GM18517 (cell line): ENCODE data around the gene GRK7.
"Not testable (repeated sequence)": the region's sequence is repeated elsewhere in the genome, so short reads cannot be mapped to it uniquely, and the experiment has no call there.

Source experiments
- ATAC-seq: cut with Tn5 transposase; IDR thresholded peaks from one replicate; pipeline ENCODE4 v1.9.1; 2021; ENCODE audit warnings: mild to moderate bottlenecking, moderate library complexity; ENCODE audit not compliant: unreplicated experiment

The GRK7 gene

DNA sequence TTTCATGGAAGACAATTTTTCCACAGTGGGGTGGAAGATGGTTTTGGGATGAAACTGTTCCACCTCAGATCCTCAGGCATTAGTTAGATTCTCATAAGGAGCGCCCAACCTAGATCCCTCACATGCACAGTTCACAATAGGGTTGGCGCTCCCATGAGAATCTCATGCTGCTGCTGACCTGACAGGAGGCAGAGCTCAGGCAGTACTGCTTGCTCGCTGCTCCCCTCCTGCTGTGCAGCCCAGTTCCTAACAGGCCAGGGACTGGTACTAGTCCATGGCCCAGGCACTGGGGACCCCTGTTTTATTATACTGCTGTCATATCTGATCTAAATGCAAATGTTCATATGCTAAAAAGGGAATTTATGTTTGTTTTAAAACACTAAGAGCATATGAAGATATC is 9.8 kb upstream of the GRK7 start:
- ATAC-seq, result no peak

- ATAC-seq, result no peak
These were observed 9.2 kb upstream of the GRK7 start for GRCh38 chr3:141754032-141754431.

GRCh38 chr3:141762552-141762951 is 656 bp upstream of the GRK7 start:
- not testable (repeated sequence) for ATAC-seq

DNA sequence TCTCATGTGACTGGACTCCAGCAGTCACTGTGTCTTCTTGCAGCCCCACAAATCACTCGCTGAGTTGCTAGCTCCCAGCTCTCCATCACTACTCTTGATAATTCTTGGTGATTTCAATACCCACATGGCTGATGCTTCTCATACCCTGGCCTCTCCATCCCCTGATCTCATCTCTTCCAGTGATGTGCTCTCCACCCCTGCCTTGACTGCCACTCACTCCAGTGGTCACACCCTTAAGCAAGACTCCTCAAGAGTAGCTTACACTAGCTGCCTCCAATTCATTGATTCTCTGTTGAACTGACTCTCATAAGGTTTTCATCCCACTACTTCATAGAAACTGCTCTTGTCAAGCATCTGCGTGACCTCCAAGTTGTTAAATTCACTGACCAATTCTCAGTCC is 837 bp downstream of the GRK7 start:
- ATAC-seq, result no peak

DNA sequence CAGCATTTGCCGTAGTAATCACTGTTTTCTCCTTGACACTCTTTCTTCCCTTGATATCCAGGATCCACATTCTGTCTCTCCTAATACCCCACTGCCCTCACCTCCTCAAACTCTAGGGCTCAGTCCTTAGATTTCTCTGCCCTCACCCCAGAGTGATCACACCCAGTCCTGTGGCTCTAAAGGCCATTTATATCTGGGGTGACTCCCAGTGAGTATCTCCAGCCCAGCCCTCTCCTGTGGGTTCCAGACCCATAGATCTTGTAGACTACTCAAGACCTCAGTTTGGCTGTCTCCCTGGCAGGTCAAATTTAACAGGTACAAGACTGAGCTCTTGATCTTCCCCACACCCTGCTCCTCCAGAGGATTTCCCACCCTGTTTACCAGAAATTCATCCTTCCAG is 1.3 kb downstream of the GRK7 start:
- no peak for ATAC-seq

DNA sequence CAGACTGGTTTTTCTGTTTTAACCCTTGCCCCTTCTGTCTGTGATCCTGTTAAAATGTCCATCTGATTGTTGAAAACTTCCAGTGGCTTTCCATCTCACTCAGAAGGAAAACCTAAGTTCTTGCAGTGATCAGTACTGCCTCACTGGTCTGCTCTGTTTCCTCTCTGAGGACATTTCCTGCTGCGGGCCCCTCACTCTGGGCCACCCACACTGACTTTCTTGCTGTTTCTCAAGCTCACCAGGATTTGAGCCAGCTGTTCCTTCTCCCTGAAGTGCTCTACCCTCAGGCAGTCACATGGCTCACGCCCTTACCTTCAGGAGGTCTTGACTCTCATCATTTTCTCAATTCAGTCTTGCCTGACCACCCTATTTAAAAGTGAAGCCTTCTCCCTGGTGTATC is 1.8 kb downstream of the GRK7 start:
- ATAC-seq, result no peak

DNA sequence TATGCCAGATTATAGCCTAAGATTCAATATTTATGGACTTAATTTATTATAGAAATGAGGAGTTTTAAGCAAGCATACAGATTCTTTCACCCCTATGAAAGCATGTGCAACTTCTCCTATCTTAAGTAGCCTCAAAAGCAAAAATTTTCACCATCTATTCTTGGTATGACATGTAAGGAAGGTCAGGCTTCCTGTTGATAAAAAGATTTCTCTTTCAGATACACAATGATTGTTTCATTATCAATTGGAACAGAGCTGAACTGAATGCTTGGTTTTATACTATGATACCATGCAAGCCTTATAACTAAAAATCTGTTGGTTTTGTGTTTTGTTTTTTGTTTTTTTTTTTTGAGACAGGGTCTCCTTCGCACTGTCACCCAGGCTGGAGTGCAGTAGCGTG is 3.9 kb downstream of the GRK7 start:
- no peak for ATAC-seq

DNA sequence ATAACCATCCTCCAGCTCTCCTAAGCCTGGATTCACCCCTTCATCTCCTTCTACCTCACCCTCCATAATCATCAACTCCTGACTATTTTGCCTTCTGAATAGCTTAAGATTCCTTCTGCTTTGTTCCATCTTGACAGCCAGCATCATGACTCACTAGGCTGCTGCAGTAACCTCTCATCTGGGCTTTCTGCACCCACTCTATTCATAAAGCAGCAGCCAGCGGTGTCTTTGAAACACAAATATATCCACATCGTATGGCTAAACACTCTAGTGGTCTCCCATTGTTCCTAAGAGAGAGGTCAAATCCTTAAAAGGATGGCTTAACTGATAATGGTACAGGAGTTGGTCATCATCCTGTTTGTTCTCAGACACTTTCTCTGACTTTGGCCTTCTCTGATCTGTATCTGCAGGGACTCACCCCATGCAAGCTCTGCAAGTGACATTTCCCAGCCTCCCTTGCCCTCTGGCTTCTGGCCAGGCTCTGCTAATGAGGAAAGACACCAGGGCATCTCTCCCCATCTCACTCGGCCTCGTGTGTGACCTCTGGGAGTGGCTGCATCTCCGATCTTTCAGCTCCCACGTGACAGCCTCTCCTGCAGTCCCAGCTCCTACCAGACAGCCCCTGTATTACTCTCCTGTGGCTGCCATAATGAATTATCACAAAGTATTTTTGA is 6.2 kb downstream of the GRK7 start:
- no peak for ATAC-seq

- ATAC-seq, result no peak
These were observed 10.5 kb downstream of the GRK7 start for GRCh38 chr3:141773676-141774075.

- ATAC-seq, result no peak
These were observed 13.2 kb downstream of the GRK7 start for GRCh38 chr3:141776376-141776775.

GRCh38 chr3:141776885-141777284 is 13.7 kb downstream of the GRK7 start:
- ATAC-seq, result no peak

DNA sequence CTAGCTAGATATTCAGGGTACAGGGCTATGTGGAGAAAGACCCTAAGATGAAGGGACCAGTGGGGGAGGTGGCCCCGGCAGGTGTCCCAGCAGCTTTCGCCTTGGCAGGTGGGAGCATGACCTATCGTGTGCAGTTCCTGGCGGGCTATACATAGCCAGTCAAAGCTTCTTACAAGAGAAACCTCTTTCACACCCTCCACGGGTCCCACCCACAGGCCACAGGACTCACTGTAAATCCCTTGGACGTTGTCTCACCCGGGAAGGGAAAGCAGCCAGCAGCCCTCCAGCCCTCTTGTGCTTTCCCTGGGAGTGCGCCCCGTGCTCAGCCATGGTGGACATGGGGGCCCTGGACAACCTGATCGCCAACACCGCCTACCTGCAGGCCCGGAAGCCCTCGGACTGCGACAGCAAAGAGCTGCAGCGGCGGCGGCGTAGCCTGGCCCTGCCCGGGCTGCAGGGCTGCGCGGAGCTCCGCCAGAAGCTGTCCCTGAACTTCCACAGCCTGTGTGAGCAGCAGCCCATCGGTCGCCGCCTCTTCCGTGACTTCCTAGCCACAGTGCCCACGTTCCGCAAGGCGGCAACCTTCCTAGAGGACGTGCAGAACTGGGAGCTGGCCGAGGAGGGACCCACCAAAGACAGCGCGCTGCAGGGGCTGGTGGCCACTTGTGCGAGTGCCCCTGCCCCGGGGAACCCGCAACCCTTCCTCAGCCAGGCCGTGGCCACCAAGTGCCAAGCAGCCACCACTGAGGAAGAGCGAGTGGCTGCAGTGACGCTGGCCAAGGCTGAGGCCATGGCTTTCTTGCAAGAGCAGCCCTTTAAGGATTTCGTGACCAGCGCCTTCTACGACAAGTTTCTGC is 15.0 kb downstream of the GRK7 start:
- ATAC-seq, result no peak

GRCh38 chr3:141779667-141780066 is 16.5 kb downstream of the GRK7 start:
- no peak for ATAC-seq

GRCh38 chr3:141782386-141782932 is 19.3 kb downstream of the GRK7 start:
- ATAC-seq, result no peak

DNA sequence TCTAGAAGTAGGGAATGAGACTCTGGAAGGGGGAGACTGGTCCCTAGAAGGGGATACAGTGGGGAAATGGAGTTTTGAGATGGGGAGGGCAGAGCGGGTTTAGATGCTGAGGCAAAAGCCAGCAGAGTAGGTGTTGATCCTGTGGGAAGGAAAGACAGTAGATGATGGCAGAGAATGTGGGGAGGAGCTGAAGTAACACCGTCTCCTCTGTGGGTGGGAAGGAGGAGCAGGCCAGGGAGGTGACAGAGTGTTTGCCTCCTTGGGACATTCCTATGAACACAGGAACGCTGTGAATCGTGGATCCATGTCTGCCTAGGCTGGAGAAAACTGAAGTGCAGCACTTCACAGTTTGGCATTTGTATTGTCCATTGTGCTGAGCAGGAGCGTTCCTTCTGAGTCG is 20.4 kb downstream of the GRK7 start:
- ATAC-seq, result no peak

DNA sequence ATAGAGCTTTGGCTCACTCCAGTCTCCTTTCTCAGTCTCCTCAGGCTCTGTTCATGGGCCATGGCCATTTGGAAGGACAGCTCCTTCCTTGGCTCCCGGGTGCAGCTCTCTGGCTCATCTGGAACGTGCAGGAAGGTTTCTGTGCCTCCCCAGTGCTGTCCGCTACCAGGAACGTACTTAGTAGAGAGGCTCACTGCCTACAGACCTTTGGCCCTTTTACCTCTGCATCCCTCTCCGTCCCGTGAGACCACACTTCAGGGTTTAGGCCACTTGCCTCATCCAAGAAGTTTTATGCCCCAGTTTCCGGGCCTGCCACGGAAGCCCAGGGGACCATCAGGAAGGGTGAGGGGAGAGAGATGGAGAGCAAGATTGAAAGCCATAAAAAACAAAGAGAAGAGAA is 20.9 kb downstream of the GRK7 start:
- ATAC-seq, result no peak

GRCh38 chr3:141784531-141784930 is 21.3 kb downstream of the GRK7 start:
- no peak for ATAC-seq

DNA sequence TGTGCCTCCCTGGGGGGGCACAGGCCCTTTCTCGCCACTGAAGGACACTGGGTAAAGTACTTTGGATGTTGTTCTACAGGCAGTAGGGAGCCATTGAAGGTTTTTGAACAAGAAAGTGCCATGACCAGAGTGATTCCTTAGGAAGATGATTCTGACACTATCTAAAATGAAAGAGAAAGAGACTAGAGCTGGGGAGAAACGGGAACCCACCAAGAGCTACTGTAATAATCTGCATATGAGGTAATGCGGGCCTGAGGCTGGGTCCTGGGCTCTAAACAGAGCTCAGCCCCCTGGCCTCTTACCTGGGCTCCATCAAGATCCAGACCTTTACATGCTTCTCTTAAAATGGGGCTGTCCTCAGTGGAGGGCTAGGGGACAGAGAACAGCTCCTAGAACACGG is 24.9 kb downstream of the GRK7 start:
- no peak for ATAC-seq

GRCh38 chr3:141788750-141789149 is 25.5 kb downstream of the GRK7 start:
- ATAC-seq, result not testable (repeated sequence)

- ATAC-seq, result no peak
These were observed 26.1 kb downstream of the GRK7 start for GRCh38 chr3:141789281-141789680.

DNA sequence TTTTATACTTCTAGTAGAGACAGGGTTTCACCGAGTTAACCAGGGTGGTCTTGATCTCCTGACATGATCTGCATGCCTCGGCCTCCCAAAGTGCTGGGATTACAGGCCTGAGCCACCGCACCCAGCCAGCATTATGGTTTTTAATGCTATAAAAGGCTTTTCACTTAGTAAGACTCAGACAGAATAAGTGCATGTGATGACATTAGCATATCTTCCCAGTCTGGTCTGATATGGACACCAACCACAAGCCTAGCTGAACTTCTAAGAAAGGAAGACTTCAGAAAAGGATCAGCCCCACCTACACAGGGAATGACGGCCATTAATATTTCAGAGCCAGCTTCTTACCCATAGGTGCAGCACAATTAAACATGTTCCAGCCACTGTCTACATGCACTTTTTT is 27.0 kb downstream of the GRK7 start:
- no peak for ATAC-seq

GRCh38 chr3:141792495-141792894 is 29.3 kb downstream of the GRK7 start:
- ATAC-seq, result no peak
